ENCODE data around the gene TMEM179B. TPM values are rescaled to one million over a fixed set of nuclear protein-coding genes. Genes with fewer than 3 reads are reported as not detected.

The TMEM179B gene
- total and polyA plus RNA-seq, 9 of the 15 experiments (the other 6 are each of a cell fraction or from before 2014, with no cell fraction given), result 27.7 to 105 (median 37.0) TPM

DNA sequence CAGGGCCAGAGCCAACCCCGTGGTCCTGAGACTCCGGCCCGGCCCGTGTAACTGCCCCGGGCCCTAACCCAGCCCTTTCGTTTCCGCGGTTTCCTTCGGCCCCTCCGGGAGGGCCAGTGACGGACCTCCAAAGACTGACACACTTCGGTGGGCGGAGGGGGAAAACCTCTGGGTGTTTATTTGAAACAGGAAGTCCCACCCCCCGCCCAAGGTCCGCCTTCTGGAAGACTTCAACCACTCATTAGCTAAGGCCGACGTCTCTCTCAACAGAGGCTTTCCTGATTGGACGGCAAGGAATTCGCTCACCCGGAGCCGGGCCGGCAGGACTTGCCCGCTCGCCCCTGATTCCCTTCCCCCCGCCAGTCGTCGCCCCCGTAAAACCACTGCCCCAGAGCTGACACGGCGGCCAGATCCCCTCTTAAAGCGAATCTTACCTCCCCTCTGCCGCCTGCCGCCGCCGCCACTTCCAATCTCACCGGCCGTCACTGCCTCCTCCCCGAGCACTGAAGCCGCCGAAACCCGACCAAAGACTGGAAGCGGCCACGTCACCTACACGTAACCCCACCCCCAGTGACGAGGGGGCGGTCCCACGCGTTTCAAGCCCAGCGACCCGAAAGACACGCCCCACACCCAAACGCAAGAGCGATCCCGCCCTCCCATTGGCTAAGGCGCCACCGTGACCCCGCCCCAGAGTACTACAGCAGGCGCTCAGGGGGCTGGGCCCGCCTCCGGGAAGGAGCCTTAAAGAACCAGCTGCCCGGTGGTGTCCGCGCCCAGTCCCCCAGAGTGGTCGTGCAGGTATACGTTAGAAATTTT lies 44.5 kb downstream of the TMEM179B start, which contains the start of gene STX5 (continued):
- TF ChIP-seq, protein P1, sequence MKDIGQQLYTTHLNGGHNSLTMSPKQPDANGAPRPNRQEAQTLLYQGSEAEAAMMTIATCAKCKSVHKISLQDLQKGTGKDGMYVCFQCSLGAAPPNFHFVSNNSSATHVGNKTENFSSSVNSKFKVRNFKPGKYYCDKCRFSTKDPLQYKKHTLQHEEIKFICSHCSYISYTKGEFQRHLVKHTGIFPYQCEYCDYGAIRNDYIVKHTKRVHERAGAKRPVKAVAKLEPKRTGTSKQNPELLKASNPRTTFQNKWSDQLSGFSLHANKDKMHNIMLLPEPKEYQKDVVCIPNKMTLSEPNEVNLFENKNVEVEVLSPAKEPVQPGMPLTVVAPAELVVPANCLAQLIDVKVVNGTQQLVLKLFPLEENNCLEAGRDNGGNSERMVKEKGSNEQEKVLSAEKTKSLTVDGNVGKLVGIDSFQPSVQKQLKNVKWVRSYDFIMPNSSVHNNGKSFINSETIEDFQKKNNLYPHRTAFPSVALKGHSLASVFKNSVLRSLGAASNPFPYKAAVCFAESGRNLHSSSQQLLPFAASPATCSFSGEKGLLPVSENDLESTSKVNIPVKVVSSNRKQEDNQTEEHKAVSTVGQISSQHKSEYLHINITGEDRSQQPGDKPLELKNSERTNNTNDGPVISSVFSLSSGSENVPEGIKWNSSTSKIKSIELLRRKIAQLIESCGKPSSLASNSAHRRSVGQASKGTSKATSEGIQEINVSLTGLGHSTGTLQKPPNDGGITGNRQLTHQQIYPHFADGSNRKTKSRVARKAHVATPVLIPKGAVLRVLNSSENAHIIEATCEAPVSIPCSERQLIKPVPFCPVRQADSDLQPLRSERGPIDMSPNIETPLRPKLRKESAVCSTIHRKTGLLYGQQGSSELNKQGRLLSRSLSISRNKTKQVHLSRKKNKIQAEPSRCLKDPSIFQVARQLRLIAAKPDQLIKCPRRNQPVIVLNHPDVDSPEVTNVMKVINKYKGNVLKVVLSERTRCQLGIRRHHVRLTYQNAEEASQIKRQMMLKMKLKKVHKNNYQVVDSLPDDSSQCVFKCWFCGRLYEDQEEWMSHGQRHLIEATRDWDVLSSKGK (CRISPR knock-in tag; IDR thresholded peaks at IDR 0.05), result no peak
- TF ChIP-seq CBX8 (IDR thresholded peaks at IDR 0.05; ENCODE audit: borderline replicate concordance, extremely low read depth, low read depth, low read length, poor library complexity, severe bottlenecking) (no peak), DMBX1 (CRISPR knock-in tag; IDR thresholded peaks at IDR 0.05; ENCODE audit: borderline replicate concordance) (no peak), ZNF24 (IDR thresholded peaks at IDR 0.05) (no peak), SMAD3 (CRISPR knock-in tag; conservative IDR thresholded peaks at IDR 0.05) (no peak), FUS (optimal IDR thresholded peaks at IDR 0.05; ENCODE audit: low read depth, low read length) (no peak), CEBPB (tag; IDR thresholded peaks at IDR 0.05) (no peak), MED1 (CRISPR knock-in tag; IDR thresholded peaks at IDR 0.05; ENCODE audit: borderline replicate concordance) (no peak), HNRNPUL1 (IDR thresholded peaks at IDR 0.05; ENCODE audit: low read length) (no peak)
- TF ChIP-seq, protein P2, sequence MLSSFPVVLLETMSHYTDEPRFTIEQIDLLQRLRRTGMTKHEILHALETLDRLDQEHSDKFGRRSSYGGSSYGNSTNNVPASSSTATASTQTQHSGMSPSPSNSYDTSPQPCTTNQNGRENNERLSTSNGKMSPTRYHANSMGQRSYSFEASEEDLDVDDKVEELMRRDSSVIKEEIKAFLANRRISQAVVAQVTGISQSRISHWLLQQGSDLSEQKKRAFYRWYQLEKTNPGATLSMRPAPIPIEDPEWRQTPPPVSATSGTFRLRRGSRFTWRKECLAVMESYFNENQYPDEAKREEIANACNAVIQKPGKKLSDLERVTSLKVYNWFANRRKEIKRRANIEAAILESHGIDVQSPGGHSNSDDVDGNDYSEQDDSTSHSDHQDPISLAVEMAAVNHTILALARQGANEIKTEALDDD (IDR thresholded peaks at IDR 0.05), result no peak
- TF ChIP-seq, protein P3, sequence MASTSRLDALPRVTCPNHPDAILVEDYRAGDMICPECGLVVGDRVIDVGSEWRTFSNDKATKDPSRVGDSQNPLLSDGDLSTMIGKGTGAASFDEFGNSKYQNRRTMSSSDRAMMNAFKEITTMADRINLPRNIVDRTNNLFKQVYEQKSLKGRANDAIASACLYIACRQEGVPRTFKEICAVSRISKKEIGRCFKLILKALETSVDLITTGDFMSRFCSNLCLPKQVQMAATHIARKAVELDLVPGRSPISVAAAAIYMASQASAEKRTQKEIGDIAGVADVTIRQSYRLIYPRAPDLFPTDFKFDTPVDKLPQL (IDR thresholded peaks at IDR 0.05; ENCODE audit: extremely low read depth, insufficient read length), result no peak
- TF ChIP-seq, protein P4, sequence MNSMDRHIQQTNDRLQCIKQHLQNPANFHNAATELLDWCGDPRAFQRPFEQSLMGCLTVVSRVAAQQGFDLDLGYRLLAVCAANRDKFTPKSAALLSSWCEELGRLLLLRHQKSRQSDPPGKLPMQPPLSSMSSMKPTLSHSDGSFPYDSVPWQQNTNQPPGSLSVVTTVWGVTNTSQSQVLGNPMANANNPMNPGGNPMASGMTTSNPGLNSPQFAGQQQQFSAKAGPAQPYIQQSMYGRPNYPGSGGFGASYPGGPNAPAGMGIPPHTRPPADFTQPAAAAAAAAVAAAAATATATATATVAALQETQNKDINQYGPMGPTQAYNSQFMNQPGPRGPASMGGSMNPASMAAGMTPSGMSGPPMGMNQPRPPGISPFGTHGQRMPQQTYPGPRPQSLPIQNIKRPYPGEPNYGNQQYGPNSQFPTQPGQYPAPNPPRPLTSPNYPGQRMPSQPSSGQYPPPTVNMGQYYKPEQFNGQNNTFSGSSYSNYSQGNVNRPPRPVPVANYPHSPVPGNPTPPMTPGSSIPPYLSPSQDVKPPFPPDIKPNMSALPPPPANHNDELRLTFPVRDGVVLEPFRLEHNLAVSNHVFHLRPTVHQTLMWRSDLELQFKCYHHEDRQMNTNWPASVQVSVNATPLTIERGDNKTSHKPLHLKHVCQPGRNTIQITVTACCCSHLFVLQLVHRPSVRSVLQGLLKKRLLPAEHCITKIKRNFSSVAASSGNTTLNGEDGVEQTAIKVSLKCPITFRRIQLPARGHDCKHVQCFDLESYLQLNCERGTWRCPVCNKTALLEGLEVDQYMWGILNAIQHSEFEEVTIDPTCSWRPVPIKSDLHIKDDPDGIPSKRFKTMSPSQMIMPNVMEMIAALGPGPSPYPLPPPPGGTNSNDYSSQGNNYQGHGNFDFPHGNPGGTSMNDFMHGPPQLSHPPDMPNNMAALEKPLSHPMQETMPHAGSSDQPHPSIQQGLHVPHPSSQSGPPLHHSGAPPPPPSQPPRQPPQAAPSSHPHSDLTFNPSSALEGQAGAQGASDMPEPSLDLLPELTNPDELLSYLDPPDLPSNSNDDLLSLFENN (IDR thresholded peaks at IDR 0.05; ENCODE audit: low read depth in 2 of 2, low read length in 2 of 2), result 0 out of 4 replicates have a peak, but pooled peaks of 1 of the 2 experiments have one; percentile 44
- TF ChIP-seq, protein P5, sequence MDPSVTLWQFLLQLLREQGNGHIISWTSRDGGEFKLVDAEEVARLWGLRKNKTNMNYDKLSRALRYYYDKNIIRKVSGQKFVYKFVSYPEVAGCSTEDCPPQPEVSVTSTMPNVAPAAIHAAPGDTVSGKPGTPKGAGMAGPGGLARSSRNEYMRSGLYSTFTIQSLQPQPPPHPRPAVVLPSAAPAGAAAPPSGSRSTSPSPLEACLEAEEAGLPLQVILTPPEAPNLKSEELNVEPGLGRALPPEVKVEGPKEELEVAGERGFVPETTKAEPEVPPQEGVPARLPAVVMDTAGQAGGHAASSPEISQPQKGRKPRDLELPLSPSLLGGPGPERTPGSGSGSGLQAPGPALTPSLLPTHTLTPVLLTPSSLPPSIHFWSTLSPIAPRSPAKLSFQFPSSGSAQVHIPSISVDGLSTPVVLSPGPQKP (CRISPR knock-in tag; IDR thresholded peaks at IDR 0.05), result no peak
- TF ChIP-seq, protein P6, sequence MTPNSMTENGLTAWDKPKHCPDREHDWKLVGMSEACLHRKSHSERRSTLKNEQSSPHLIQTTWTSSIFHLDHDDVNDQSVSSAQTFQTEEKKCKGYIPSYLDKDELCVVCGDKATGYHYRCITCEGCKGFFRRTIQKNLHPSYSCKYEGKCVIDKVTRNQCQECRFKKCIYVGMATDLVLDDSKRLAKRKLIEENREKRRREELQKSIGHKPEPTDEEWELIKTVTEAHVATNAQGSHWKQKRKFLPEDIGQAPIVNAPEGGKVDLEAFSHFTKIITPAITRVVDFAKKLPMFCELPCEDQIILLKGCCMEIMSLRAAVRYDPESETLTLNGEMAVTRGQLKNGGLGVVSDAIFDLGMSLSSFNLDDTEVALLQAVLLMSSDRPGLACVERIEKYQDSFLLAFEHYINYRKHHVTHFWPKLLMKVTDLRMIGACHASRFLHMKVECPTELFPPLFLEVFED (CRISPR knock-in tag; conservative IDR thresholded peaks at IDR 0.05), result no peak
